GM12872 (cell line): ENCODE results near the gene GLI3.

ENCODE experiments used
- CTCF ChIP-seq: IDR thresholded peaks from 3 replicates; pipeline ENCODE4 v1.5.1; 2011; ENCODE audit warnings: low read depth, mild to moderate bottlenecking, low read length, moderate library complexity; ENCODE audit not compliant: insufficient read depth

GLI3 gene

DNA sequence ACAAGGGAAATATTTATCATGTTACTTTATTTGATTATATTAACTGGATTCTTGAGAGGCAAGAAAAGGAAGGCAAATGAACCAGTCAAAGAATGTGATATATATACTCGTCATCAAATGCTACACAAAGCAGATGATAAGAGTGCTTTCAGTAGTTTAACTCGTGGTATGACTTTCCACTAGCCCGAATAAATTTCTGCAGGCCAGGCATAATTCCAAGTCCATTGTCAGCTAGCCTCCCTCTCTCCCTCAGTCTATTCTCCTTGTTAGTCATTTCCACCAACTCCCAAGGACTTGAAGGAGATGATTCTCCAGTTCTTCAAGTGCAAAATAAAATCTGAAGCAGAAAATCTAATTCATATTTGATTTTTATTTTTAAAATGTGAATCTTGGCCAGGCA, 190.5 kb downstream of the GLI3 start:
- TF ChIP-seq CTCF = no peak

DNA sequence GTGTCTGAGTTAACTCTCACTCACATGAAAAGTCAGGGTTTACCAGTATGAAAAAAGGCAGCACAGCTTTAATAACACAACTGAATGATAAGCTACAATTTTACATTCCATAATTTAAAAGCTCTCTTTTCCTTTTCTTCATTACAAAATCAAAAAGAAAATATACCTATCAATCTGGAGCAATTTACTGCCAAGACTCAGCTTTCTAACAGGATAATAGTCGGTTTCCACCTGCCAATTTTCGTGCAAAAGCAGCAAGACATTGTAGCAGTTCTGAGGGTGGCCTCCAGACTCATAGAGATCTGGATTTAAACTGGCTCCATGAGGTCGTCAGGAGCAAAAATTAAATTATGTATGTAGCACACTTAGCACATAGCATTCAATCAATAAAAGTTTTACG, 191.0 kb downstream of the GLI3 start:
- TF ChIP-seq CTCF = no peak

- no peak for TF ChIP-seq CTCF
Observed at GRCh38 chr7:42039921-42040320, 197.1 kb downstream of the GLI3 start.

DNA sequence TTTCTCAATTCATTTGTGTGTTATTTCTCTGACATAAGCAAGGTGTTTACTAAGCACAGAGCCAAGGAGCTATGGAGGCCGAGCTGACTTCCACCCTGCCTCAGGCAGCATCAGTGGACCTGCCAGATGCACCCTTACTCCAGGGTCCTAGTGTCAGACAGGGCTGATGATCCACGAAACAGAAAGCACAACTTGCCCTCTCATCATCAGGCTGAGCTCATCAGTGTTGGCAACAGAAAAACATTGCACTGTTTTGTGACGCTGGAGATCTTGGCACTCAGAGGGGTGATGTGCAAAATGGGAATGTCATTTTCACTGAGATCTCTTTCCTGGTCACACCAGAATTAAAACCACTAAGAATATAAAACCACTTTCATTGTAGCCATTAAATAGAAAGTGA, 201.8 kb downstream of the GLI3 start:
- no peak for TF ChIP-seq CTCF

- TF ChIP-seq CTCF = no peak
Observed at GRCh38 chr7:42033480-42033879, 203.5 kb downstream of the GLI3 start.

DNA sequence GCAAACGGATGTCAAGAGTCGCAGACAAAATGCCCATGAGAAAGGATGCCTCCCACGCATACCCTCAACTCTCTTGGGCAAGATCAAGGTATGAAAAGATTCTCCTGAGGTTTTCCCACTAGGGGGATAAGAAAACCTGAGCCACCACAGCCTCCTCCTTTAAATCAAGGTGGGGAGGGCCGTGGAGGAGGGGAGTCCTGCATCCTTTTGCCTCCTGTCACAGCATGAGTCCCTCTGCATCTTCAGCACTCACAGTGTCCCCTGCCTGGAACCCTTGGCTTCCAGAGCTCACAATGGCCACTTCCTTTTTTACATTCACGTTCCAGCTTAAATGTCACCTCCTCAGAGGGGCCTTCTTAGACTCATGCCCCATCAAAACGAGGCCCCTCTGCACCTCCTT, 207.6 kb downstream of the GLI3 start:
- TF ChIP-seq CTCF = no peak

DNA sequence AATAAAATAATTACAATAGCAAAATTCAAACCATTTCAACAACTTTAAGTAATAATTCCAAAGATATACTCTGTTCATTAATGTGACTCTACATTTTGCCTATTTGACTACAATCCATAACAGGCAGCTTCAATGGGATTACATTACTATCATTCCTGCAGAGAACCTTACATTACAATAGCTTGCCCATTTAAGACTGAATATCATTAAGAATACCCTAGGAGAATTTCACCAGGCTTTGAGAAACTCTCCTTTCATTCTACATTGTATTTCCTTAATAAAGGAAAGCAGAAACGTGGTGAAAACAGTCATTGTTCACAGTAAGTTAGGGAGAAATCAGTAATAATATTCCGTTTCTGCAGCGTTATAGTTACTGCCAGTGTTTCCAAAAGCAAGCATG, 209.5 kb downstream of the GLI3 start:
- no peak for TF ChIP-seq CTCF
